Epithelial cell of proximal tubule (primary cell): Measurements from ENCODE around the gene ESRRA. TPM values are rescaled to one million over a fixed set of nuclear protein-coding genes. Genes with fewer than 3 reads are reported as not detected.

ENCODE experiments used
- DNase-seq: peaks from one replicate; pipeline ENCODE4 v3.0.0-alpha.2; 2011; ENCODE audit warnings: low read depth
- H3K4me3 ChIP-seq: 2 replicates; pipeline ENCODE4 v1.5.1; 2011; ENCODE audit warnings: low read depth, mild to moderate bottlenecking, low read length
- total RNA-seq: library from RNA; depleted of rRNA; stranded (reverse); fragments of >200 nt; gene quantifications from 2 replicates; pipeline ENCODE4 v1.2.3, GENCODE V29; 2015
- TF ChIP-seq, protein P1 (sequence below): conservative IDR thresholded peaks from 2 replicates; pipeline ENCODE4 v1.5.1; 2012; ENCODE audit warnings: low read depth, mild to moderate bottlenecking, low read length

ESRRA gene
- total RNA-seq, 1 donor from 2014 or later: 47.2 TPM

- TF ChIP-seq, protein P1, sequence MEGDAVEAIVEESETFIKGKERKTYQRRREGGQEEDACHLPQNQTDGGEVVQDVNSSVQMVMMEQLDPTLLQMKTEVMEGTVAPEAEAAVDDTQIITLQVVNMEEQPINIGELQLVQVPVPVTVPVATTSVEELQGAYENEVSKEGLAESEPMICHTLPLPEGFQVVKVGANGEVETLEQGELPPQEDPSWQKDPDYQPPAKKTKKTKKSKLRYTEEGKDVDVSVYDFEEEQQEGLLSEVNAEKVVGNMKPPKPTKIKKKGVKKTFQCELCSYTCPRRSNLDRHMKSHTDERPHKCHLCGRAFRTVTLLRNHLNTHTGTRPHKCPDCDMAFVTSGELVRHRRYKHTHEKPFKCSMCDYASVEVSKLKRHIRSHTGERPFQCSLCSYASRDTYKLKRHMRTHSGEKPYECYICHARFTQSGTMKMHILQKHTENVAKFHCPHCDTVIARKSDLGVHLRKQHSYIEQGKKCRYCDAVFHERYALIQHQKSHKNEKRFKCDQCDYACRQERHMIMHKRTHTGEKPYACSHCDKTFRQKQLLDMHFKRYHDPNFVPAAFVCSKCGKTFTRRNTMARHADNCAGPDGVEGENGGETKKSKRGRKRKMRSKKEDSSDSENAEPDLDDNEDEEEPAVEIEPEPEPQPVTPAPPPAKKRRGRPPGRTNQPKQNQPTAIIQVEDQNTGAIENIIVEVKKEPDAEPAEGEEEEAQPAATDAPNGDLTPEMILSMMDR: peak; percentile 56
- H3K4me3 ChIP-seq: no peak overlapping the region
- DNase-seq: no peak
Measured at GRCh38 chr11:64356498-64357411, 51.4 kb downstream of the ESRRA start.

DNA sequence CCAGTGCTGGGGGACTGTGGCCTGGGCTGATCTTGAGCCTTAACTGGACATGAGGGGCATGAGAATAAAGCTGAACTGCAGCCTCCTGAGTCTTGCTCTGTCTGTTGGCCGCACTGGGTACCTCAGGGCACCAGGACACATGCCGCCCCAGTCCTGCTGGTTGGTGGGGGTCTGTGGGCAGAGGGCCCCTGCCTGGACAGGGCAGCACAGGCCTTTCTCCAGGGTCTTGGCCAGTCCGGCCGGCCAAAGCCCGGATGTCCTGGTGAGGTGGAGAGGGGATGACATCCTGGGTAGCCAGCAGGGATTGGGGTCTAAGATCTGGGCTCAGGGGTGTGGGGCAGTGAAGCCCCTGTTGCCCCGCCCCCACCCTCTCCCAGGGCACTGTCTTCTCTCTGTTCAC, 52.1 kb downstream of the ESRRA start:
- TF ChIP-seq, protein P1: no peak
- no peak overlapping the region for H3K4me3 ChIP-seq
- no peak for DNase-seq

DNA sequence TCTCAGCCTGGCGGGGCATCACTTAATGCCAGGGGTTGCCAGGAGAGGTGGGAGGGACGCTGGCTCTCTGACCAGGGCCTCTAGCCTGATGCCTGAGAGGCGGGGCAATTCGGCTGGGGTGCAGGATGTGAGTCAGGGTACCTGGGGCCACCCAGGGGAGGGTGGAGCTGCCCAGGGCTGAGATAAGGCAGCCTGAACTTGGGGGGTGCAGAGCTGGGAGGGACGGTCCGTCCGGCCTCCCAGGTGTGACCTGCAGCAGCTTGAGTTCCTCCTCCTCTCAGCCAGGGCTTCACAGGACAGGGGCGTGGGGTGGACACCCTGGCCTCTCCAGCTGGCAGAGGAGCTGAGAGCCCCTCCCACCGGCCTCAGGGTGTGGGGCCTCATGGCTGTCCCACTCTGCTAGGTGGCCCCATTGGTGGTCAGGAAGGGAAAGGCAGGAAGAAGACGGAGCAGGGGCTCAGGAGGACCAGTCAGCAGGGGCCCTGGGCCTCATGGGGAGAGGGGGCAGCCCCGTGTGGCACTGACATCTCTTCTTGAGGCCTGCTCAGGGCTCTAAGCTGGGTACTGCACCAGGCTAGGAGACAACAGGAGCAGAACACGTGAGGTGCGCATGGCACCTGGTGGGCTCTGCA, 52.7 kb downstream of the ESRRA start:
- TF ChIP-seq, protein P1: no peak
- DNase-seq: no peak
- peak overlapping the region; percentile 93 for H3K4me3 ChIP-seq

DNA sequence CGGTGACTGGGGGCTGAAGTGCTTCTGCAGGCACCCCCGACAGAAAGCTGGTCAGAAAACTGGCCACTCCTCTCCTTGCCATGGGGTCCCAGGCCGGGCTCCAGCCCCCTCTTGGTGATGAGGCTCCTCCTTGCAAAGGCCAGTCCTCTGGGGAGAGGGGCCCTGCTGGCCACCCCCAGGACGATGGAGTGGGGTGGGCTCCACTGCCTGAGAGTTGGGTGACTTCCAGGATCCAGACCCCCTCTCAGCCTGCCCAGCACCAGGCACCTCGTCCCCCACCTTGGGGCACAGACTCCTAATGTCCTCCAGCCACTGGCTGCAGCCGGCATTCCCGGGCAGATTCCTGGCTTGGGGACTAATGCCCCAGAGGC, 53.2 kb downstream of the ESRRA start:
- H3K4me3 ChIP-seq: peak overlapping the region; percentile 93
- no peak for DNase-seq
- TF ChIP-seq, protein P1: no peak

GRCh38 chr11:64358907-64359711, 53.8 kb downstream of the ESRRA start, which contains the start of gene RPS6KA4:
Gene RPS6KA4 (plus strand): TSS chr11:64359162. CDS start chr11:64359236, 74 bp downstream.
- TF ChIP-seq, protein P1: no peak

DNA sequence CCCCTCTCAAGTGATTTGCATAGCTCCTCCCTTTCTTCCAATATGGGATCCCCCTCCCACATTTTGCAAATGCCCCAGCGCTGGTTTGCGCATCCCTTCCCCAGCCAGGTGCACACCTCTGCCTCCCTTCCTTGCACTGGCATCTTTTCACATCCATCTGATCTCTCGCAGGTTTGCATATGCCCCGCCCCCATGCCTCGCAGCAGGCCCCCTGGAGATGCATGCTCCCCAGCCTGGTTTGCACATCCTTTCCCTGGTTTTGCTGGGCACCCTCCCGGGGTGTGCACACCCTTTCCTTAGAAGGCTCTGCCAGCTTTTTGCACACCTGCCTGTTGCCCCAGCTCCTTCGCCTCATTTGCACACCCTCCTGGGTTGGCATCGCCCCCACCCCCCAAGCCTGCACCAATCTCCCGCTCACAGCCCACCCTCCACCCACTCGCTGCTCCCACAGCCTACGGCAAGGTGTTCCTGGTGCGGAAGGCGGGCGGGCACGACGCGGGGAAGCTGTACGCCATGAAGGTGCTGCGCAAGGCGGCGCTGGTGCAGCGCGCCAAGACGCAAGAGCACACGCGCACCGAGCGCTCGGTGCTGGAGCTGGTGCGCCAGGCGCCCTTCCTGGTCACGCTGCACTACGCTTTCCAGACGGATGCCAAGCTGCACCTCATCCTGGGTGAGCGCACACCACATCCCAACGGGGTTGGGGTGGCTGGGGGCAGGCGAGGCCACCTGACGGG, 54.6 kb downstream of the ESRRA start:
- peak overlapping the region; percentile 93 for H3K4me3 ChIP-seq
- TF ChIP-seq, protein P1: no peak
- DNase-seq: no peak

More at GRCh38 chr11:64358907-64359711, 53.8 kb downstream of the ESRRA start, which contains the start of gene RPS6KA4:
- no peak for DNase-seq
- peak within 1 kb of the TSS; percentile 93 for H3K4me3 ChIP-seq
